Suprapubic skin (tissue), 4 donors: ENCODE data around the gene CLDND2. TPM values are rescaled to one million over a fixed set of nuclear protein-coding genes. Genes with fewer than 3 reads are reported as not detected.

ENCODE experiments used
- DNase-seq, 2 donors: peaks; one replicate each; pipeline ENCODE4 v3.0.0-alpha.2; 2019; ENCODE audit warnings: low spot score in 2 of 2
- H3K27ac ChIP-seq: fragments of 200-600 bp; sonication (generic); one replicate; pipeline ENCODE4 v1.5.1; 2019
- H3K27me3 ChIP-seq: fragments of 200-600 bp; sonication (generic); one replicate; pipeline ENCODE4 v1.5.1; 2019
- H3K36me3 ChIP-seq: fragments of 200-600 bp; sonication (generic); one replicate; pipeline ENCODE4 v1.5.1; 2019
- H3K4me1 ChIP-seq: fragments of 200-600 bp; sonication (generic); one replicate; pipeline ENCODE4 v1.5.1; 2019
- H3K4me3 ChIP-seq: fragments of 200-600 bp; sonication (generic); one replicate; pipeline ENCODE4 v1.5.1; 2019; ENCODE audit warnings: mild to moderate bottlenecking
- H3K9me3 ChIP-seq: fragments of 200-600 bp; sonication (generic); one replicate; pipeline ENCODE4 v1.5.1; 2019
- CTCF ChIP-seq, 2 donors: fragments of 200-600 bp in 1 of 2; fragments of 450-650 bp in 1 of 2; sonication (generic) in 1 of 2; IDR thresholded peaks; one replicate each; pipeline ENCODE4 v1.5.1; 2016 to 2019; ENCODE audit warnings: antibody characterized with exemption in 2 of 2, mild to moderate bottlenecking in 1 of 2, moderate library complexity in 1 of 2
- EP300 ChIP-seq: sonication (generic); formaldehyde crosslinking; IDR thresholded peaks from one replicate; pipeline ENCODE4 v1.6.1; 2017; ENCODE audit warnings: antibody characterized with exemption
- POLR2A ChIP-seq, 2 donors: fragments of 450-650 bp; IDR thresholded peaks; one replicate each; pipeline ENCODE4 v1.6.1; 2017; ENCODE audit warnings: antibody characterized with exemption in 2 of 2, mild to moderate bottlenecking in 2 of 2, moderate library complexity in 2 of 2
- POLR2AphosphoS5 ChIP-seq, 3 donors: sonication (generic); formaldehyde crosslinking; IDR thresholded peaks; one replicate each; pipeline ENCODE4 v1.6.1; 2017; ENCODE audit warnings: antibody characterized with exemption in 3 of 3
- WGBS: methylation state at CpG from one replicate; pipeline ENCODE4 v1.1.5; 2018; 5-methylcytosine and 5-hydroxymethylcytosine counted together
- total RNA-seq, 4 donors: library from RNA; depleted of rRNA; stranded (reverse); fragments of >200 nt; gene quantifications; one replicate each; pipeline ENCODE4 v1.1.0, GENCODE V29; 2016

CLDND2 gene
- total RNA-seq, 4 donors from 2014 or later, result not detected

GRCh38 chr19:51317376-51317775 lies 51.4 kb downstream of the CLDND2 start:
- H3K27me3 ChIP-seq, result peaks cover 45% of the 10 kb centered on the region
- WGBS, result 64% methylated on average over 3 of the region's 3 CpGs
- no peak for TF ChIP-seq POLR2AphosphoS5 (IDR thresholded peaks at IDR 0.05)
- TF ChIP-seq CTCF (IDR thresholded peaks at IDR 0.05), result no peak
- no peak for TF ChIP-seq POLR2A (IDR thresholded peaks at IDR 0.05)
- TF ChIP-seq EP300, result no peak
- no peak overlapping the region for H3K4me3 ChIP-seq
- no peaks in the 10 kb centered on the region for H3K4me1 ChIP-seq
- H3K9me3 ChIP-seq, result no peaks in the 10 kb centered on the region
- no peaks in the 10 kb centered on the region for H3K36me3 ChIP-seq
- no peak for DNase-seq
- H3K27ac ChIP-seq, result no peak overlapping the region

Other genes starting within 250 kb of the CLDND2 start
- 1 to 10 TPM in 1 of 4 donors, under 1 TPM in 2, not detected in 1; 0.68 to 1.3 (median 0.83) TPM for gene SIGLEC9, start 244.1 kb downstream of the CLDND2 start, total RNA-seq
- gene SIGLEC7, start 226.7 kb downstream of the CLDND2 start, total RNA-seq, result not detected
- gene CD33, start 143.9 kb downstream of the CLDND2 start, total RNA-seq, result 1 to 10 TPM in 3 of 4 donors, under 1 TPM in 1; 0.51 to 7.0 (median 2.4) TPM
- gene SIGLECL1, start 117.9 kb downstream of the CLDND2 start, total RNA-seq, result not detected
- under 1 TPM in 1 of 4 donors, not detected in 3; 0.26 TPM for gene IGLON5, start 57.4 kb downstream of the CLDND2 start, total RNA-seq
- 10 to 100 TPM; 20.4 to 35.6 (median 28.8) TPM for gene VSIG10L, start 26.9 kb downstream of the CLDND2 start, total RNA-seq
- gene ETFB, start 2.6 kb downstream of the CLDND2 start, total RNA-seq, result 10 to 100 TPM; 56.7 to 69.7 (median 63.6) TPM
- not detected for gene NKG7, start 3.7 kb upstream of the CLDND2 start, total RNA-seq
- gene LIM2, start 19.0 kb upstream of the CLDND2 start, total RNA-seq, result not detected
- not detected for gene C19orf84, start 21.6 kb upstream of the CLDND2 start, total RNA-seq
- 1 to 10 TPM; 1.2 to 3.5 (median 1.6) TPM for gene SIGLEC10, start 48.6 kb upstream of the CLDND2 start, total RNA-seq
- 1 to 10 TPM in 1 of 4 donors, under 1 TPM in 1, not detected in 2; 0.21 to 1.0 TPM for gene SIGLEC8, start 89.5 kb upstream of the CLDND2 start, total RNA-seq
- not detected for gene CEACAM18, start 109.5 kb upstream of the CLDND2 start, total RNA-seq
- gene SIGLEC12, start 132.8 kb upstream of the CLDND2 start, total RNA-seq, result not detected
- under 1 TPM in 2 of 4 donors, not detected in 2; 0.26 to 0.30 TPM for gene SIGLEC6, start 162.7 kb upstream of the CLDND2 start, total RNA-seq
- 10 to 100 TPM in 1 of 4 donors, 1 to 10 TPM in 3; 2.0 to 12.1 (median 5.1) TPM for gene ZNF175, start 202.3 kb upstream of the CLDND2 start, total RNA-seq